ENCODE results near the gene PCP2.

DNA sequence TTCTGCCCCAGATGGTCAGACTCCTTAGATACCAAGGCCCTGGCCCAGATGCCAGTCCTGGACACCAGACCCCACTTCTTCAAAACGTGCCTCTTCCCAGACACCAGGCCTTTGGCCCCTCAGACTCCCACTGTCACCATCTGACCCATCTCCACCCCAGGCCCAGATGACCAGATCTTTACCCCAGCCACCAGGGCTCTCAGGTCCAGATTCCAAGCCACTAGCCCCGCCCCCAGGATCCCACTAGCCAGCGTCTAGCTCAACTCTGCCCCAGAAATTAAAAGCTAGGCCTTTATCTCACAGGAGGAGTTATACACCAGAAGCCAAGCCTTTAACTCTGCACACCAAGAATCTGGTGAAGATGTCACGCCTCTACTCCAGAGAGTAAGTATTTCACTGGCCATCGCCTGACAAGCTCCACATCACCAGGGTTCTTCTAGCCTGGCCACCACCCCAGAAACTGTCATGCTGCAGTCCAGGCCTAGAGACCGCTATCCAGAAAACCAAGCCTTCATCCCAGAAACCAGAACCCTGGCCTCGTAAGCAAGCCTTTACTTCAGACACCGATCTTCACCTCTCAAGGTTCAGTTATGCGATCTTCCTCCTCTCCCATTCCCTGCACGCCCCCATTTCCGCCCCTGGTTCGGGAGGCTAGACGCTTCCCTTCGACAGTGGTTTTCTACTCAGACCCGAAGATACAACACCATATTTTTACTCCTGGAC, 4.8 kb downstream of the PCP2 start:
- TF ChIP-seq, protein P1, sequence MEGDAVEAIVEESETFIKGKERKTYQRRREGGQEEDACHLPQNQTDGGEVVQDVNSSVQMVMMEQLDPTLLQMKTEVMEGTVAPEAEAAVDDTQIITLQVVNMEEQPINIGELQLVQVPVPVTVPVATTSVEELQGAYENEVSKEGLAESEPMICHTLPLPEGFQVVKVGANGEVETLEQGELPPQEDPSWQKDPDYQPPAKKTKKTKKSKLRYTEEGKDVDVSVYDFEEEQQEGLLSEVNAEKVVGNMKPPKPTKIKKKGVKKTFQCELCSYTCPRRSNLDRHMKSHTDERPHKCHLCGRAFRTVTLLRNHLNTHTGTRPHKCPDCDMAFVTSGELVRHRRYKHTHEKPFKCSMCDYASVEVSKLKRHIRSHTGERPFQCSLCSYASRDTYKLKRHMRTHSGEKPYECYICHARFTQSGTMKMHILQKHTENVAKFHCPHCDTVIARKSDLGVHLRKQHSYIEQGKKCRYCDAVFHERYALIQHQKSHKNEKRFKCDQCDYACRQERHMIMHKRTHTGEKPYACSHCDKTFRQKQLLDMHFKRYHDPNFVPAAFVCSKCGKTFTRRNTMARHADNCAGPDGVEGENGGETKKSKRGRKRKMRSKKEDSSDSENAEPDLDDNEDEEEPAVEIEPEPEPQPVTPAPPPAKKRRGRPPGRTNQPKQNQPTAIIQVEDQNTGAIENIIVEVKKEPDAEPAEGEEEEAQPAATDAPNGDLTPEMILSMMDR (IDR thresholded peaks at IDR 0.05): no peak
- no peak for TF ChIP-seq POLR2A (IDR thresholded peaks at IDR 0.05)

Measured in body of pancreas (tissue), 4 donors.